Dermis blood vessel endothelial cell (primary cell): ENCODE data around the gene GPR160. TPM values are rescaled to one million over a fixed set of nuclear protein-coding genes. Genes with fewer than 3 reads are reported as not detected.
"Not testable (repeated sequence)": the region's sequence is repeated elsewhere in the genome, so short reads cannot be mapped to it uniquely, and the experiment has no call there.

Source experiments
- DNase-seq: peaks from one replicate; pipeline ENCODE4 v3.0.0; 2010
- total RNA-seq: library from RNA; depleted of rRNA; stranded (reverse); fragments of >200 nt; gene quantifications from 2 replicates; pipeline ENCODE4 v1.2.3, GENCODE V29; 2014

GPR160 gene
- total RNA-seq, 1 donor from 2014 or later = 11.2 TPM

DNA sequence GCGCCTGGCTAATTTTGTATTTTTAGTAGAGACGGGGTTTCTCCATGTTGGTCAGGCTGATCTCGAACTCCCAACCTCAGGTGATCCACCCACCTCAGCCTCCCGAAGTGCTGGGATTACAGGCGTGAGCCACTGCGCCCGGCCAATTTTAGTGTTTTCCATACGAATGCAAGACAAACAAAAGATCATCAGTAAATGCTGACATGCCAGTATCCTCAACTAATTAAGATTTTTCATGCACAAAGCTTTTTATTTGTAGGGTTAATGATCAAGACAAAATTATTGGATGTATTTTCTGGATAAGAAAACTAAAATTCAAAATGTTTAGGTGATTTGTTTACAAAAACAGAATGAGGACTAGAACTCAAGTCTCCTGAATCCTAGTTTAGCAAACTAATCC is 76.4 kb downstream of the GPR160 start:
- DNase-seq = not testable (repeated sequence)

DNA sequence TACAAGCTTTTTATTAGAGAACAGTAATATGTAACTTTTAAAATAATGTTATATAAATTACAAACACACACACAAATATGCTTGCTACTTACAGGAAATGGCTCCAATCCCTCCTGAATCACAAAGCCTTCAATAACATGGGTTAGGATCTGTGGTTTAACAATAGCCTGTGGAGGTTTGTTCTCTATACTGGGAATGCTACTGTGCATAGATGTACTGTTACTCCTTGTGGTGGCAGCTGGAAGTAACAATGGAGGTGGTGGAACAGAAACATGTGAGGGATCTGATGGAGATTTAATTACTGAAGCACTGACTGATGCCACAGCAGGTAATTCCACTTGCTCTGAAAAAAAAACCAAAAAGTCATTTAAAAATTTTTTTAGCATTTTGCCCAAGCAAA is 79.3 kb downstream of the GPR160 start:
- peak; percentile 55 for DNase-seq

DNA sequence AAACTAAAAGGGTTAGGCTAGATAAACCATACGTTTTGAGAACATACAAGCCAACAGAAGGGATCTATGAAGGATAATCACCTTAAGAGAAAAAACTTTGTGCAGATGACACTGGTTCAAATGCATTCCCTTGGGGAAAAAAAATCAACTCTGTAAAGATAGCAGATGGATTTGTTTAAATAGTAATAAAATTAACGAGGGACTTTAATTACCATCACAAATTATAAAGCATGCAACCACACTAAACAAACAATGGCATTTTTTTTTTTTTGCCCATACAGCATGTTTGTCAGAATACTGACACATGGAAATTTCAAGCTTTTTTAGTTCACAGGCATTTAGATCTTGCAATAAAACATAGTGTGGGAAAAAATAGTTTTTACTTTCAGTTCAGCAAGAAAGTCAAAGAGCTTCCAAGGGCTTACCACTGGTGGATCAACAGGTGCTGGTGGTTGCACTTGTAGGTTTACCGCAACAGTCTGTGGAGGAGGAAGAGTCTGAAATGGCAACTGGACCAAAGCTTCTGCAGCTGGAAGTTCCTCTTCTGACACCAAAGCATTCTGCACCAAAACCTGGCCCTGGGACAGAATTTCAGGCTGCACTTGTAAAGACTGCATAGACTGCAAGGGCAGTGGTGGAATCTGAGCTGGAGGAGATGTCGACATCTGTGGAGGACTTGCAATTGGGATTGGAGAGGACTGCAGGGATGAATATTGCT is 90.6 kb downstream of the GPR160 start:
- no peak for DNase-seq

DNA sequence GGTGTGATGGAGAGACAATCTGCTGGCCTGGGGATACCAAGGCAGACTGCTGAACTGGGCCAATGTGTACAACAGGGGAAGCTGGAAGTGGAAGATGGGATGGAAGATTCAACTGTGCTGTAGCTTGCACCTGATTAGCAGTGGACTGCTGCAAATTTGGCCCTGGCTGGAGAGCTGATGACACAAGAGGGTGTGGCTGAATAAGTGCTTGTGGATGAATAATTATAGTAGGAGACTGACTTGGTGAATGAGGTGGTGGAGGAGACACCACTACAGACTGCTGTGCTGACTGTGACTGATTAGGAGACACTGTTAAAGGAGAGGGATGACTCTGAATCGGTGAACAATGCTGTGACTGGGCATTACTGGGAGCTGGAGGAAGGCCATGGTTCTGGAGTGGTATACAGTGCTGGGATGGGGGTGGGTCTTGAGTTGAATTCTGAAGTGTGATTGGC is 91.2 kb downstream of the GPR160 start:
- peak; percentile 6 for DNase-seq

DNA sequence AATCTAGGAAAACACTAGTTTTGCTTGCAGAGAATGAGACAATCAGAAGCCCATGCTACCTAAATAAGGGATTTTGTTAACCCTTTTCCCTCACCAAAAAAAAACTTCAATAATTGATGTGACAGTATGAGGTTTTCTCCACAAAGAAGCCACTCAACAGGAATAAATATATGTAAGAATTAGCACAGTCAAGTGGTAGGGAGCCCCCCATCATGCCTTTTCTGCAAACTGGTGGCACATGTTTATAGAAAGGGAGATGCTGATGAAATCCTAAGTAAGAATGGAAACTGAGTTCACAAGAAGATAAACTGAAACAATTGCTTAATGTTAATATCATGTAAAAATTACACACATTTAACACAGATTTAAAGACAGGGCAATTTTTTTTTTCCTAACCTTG is 92.7 kb downstream of the GPR160 start:
- DNase-seq = no peak

DNA sequence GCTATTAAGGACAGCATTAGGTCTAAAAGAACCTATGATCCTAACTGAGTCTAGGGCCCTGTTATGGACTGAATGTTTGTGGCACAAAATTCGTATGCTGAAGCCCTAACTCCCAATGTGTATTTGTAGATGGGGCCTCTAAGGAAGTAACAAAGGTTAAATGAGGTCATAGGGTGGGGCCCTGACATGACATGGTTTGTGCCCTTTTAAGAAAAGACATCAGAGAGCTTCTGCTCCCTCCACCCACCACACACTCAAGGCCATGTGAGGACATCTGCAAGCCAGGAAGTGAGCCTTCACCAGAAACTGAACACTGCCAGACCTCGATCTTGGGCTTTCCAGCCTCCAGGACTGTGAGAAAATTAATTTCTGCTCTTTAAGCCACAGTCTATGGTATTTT is 94.5 kb downstream of the GPR160 start:
- no peak for DNase-seq

Other genes with a start within 250 kb of the GPR160 start
- not detected in 2 replicates for gene LRRIQ4, start 225.1 kb upstream of the GPR160 start, total RNA-seq
- gene LRRC34, start 225.1 kb upstream of the GPR160 start, total RNA-seq = 0.34 and 1.9 TPM in 2 replicates
- not detected in 2 replicates for gene LRRC31, start 168.1 kb upstream of the GPR160 start, total RNA-seq
- not detected in 2 replicates for gene SAMD7, start 126.4 kb upstream of the GPR160 start, total RNA-seq
- 46.8 and 60.7 TPM in 2 replicates for gene SEC62, start 71.2 kb upstream of the GPR160 start, total RNA-seq
- gene PHC3, start 143.7 kb downstream of the GPR160 start, total RNA-seq = 21.1 and 21.7 TPM in 2 replicates
- gene PRKCI, start 184.4 kb downstream of the GPR160 start, total RNA-seq = 32.8 and 38.8 TPM in 2 replicates